Endothelial cell of hepatic sinusoid (primary cell): ENCODE measurements around the gene MAGI1.
"Not testable (repeated sequence)": the region's sequence is repeated elsewhere in the genome, so short reads cannot be mapped to it uniquely, and the experiment has no call there.

Experiments used
- in situ Hi-C: cut with HindIII; loops from 2 replicates; pipeline ENCODE4 v1.10.0; 2017; ENCODE audit warnings: low sequenced_read_pairs

Gene MAGI1

DNA sequence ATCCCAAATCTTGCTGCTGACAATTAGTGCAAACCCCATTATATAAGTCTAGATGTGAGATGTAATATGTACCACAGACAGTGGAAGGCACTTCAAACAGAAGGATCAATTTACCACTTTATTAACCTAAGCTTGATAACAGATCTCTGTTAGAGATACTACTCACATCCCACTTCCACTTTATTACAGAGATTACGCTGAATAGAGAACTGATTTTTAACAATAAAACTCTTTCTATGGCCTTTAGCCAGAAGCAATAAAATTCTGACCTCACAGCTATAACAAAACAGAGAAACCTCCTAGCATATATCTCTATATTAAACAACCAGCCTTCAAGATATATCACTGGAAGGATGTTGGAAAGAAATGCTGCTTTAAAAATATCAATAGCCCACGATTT lies 517.7 kb downstream of the MAGI1 start:
- in situ Hi-C loops: no loop called here

DNA sequence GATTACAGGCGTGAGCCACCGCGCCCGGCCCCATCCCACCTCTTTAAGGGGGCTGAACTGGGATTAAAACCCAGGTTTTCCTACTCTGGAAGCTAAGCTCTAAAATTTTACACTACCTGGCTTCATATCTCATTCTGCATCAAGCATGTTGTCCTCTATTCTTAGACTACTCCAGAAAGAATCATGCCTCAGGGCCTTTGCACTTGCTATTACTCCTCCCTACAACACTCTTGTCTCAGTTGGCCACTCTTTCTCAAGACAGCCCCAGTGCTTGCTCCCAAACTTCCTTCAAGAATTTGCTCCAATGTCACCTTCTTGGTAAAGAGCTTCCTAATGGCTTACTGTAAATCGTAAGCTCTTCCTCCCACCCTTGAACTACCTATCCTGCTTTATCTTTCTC lies 521.7 kb downstream of the MAGI1 start:
- in situ Hi-C loops: no loop called here

DNA sequence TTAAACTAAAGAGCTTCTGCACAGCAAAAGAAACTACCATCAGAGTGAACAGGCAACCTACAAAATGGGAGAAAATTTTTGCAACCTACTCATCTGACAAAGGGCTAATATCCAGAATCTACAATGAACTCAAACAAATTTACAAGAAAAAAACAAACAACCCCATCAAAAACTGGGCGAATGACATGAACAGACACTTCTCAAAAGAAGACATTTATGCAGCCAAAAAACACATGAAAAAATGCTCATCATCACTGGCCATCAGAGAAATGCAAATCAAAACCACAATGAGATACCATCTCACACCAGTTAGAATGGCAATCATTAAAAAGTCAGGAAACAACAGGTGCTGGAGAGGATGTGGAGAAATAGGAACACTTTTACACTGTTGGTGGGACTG lies 524.4 kb downstream of the MAGI1 start:
- in situ Hi-C loops: not testable (repeated sequence)

DNA sequence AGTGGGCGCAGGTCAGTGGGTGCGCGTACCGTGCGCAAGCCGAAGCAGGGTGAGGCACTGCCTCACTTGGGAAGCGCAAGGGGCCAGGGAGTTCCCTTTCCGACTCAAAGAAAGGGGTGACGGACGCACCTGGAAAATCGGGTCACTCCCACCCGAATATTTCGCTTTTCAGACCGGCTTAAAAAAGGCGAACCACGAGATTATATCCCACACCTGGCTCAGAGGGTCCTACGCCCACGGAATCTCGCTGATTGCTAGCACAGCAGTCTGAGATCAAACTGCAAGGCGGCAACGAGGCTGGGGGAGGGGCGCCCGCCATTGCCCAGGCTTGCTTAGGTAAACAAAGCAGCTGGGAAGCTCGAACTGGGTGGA lies 529.3 kb downstream of the MAGI1 start:
- in situ Hi-C loops: not testable (repeated sequence)

DNA sequence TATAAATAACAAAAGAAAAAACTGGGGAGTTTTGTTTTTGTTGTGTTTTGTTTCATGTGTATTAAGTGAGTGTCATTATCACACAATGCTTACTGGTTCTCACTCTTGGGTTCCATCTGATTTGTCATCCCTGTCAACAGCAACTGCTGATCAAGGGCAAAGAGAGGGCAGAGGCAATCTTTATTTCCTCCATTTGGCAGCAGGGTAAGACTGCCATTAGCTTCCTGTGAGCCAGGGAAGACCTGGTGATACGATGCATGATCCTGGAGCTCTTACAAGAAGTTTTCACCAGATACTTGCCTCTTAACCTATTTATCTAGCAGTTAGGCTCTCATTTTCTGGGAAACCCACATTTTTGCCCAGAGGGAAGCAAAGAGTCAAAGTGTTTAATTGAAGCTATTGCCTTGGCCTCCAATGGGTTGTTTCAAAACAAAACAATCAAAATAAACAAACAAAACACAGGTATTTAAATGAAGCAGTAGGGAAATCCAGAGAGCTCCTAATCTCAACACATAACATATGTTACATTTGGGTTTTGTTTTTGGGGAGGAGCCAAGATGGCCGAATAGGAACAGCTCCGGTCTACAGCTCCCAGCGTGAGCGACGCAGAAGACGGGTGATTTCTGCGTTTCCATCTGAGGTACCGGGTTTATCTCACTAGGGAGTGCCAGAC lies 529.8 kb downstream of the MAGI1 start:
- in situ Hi-C loops: no loop called here

DNA sequence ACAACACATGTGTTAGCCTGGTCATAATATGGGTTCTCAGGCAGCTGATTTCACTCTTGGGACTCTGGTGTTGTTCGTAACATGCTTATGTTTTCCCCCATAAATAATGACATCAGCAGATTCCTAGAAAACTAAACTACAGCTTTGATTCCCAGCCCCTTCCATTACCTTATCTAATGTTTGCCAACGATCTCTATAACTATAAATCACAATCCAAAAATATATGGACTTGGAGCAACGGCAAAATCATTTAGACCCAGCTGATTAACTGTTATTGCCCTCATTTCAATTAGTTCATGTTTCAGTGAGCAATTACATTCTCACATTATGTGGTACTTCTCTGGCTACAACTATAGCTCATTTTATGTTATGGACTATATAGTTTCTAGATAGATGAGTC lies 531.3 kb downstream of the MAGI1 start:
- in situ Hi-C loops: no loop called here

DNA sequence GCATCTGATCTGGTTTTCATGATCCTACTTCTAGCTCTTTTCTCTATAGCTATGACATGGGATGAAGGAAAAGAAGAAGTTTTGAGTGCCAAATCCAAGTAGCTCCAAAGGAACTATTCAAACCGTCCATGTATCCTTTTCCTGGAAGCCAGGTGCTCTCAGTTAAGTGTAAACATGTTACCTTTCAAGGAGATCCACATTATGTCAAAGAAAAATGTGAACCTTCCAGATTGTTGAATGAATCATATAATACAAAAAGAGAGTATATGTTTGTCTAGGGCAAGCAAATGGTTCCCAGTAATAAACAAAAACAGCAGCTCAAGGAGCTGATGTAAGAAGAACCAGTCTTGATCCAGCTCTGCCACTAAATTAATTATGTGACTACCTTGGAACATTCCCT lies 534.9 kb downstream of the MAGI1 start:
- in situ Hi-C loops: no loop called here

DNA sequence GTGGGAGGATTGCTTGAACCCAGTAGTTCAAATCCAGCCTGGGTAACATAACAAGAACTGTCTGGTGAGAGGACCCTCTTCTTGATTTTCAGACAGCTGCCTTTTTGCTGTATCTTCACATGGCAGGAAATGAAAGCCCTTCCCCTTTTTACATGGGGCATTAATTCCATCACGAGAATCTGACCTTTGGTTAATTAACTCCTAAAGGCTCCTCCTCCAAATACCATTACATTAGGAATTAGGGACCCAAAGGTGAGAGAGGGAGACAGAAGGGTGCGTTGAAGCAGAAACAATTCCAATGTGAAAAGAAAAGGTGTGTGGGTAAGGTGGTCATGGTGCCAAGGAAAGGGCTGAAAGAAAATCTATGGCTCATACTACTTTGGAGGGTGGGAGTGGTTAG lies 536.2 kb downstream of the MAGI1 start:
- in situ Hi-C loops: no loop called here

DNA sequence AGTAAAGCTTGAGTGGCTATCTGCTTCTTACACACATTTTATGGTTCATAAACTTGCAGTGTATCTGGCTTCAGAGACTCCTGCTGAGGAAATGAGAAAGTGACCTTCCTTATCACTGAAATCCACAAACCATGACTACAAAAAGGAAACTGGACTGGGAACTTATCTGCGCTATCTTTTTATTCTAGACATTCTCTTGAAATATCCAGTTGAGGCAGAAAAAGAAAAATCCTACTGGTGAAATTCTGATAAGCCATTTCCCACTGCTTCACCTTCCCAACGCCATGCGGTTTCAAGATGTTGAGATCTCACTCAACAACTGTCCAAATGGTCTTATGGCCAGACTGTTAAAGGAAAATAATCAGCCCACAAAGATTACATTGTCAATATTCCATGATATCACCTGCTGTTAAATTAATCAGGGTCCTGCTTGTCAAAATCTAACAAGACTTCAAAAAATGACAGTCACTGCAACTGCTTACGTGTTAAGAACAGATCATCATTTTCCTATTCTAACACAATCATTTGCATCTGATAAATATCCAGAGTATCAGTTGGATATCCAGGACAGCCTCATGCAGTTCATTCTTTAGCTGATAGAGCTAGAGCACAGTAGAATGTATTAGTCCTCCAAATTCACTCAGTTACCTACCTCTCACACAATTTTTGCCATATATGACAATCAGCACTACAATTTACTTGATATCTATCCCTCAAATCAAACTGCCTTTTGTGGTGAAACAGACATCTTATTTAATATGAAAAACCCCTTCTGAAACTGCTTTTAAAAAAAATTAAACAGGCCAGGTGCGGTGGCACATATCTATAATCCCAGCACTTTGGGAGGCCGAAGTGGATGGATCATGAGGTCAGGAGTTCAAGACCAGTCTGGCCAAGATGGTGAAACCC lies 538.1 kb downstream of the MAGI1 start:
- in situ Hi-C loops: no loop called here

DNA sequence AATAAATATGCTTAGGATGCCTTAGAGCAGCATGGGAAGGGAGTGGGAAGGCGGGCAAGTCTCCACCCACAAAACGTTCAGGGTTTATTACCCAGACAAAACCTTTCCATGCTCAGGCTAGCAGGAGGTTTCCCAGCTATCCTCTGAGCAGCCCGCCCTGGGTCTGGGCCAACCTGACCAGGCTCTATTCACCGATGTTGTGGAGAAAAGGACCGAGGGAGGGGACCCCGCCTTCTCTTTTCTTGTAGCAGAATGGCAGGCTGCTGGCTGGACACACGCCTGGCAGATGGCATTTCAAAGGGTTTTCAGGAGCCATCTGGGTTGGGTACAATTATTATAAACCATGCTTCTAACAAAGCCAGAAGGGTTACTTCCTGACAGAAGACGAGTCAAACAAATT lies 540.9 kb downstream of the MAGI1 start:
- in situ Hi-C loops: no loop called here

DNA sequence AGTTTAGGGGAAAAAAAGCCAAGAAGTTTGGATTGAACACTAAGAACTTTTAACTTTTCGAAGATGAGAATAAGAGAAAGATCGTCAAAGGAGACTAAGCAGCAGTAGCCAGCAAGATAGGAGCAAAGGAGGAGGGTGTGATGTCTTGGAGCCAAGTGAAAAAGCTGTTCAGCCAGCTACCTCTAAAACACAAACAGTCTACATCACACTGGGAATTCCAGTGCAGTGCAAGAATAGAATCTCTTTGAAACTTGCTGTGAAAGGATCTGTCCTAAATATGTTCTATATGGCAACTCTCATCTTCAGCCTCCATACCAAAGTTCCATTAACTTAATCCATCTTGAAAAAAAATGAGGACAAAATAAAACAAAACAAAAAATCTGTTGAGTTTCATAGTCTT lies 541.5 kb downstream of the MAGI1 start:
- in situ Hi-C loops: no loop called here

DNA sequence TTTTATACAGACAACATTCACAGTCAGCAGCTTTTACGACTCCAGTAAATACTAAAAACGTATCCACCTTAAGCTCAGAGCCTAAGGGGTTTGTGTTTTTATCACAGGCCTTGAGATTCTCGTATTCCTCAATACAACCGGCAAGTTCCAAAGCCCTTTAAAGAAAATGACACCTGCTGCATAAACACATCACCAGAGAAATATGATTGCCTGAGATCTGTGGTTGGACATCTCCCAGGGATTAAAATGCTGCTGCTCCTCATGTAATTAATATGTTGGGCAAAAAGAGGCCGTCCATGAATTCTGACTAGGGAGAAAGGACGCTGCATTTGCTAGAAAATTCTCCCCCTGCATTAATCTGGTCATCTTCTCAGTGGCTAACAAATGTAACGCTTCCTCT lies 544.8 kb downstream of the MAGI1 start:
- in situ Hi-C loops: no loop called here

DNA sequence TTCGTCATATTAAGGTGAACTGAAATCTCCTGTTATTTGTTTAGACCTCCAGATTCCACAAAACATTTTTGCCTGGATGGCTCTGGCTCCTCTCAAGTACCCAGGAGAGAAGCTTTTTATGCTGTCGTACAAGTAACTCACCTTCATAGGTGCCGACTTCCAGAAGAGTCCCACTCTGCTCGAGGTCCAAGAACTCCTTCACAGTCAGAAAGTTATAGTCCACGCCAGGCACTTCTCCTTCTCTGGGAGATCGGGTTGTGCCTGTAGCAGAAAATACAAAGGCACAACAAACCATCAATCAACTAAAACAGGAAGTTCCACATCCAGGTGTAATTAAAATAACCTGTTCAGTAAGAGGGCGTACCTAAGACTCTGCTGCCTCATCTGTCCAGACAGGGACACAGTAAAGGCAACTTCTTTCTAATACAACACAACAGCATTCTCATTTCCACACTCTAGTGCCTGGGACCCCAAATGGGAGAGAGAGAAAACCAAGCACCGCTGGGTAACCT lies 545.3 kb downstream of the MAGI1 start:
- in situ Hi-C loops: no loop called here

DNA sequence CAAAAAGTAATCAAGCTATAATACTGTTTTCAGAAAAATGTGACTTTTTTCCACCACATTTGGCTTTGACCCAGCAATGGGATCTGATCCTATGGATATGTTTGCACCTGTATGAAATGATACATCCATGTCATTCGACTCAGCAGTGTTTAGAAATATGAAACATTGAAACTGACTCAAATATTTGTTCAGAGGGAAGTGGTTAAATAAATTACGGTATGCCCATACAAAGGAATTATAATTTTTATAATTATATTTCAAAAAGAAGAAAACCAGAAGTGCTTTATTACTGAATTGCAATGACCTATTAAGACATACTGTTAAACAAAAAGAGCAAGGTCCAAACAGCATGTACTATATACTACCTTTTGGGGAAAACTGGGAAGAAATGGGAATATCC lies 546.5 kb downstream of the MAGI1 start:
- in situ Hi-C loops: no loop called here

DNA sequence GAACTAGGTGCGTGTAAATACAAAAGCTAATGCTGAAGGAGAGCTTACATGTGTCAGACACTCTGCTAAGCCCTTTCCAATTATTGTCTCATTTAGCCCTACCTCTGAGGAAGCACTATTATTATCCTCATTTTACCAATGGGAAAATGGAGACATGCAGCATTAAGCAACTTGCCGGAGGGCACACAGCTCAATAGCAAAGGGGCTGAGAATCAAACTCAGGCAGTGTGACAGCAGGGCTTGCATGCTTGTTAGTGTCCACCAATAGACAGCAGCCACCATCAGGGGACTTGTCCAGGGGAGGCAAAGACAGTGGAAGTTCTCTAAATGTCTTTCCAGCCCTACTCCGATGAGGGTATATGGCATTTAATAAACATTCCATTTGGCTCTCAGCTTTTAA lies 548.6 kb downstream of the MAGI1 start:
- in situ Hi-C loops: no loop called here

DNA sequence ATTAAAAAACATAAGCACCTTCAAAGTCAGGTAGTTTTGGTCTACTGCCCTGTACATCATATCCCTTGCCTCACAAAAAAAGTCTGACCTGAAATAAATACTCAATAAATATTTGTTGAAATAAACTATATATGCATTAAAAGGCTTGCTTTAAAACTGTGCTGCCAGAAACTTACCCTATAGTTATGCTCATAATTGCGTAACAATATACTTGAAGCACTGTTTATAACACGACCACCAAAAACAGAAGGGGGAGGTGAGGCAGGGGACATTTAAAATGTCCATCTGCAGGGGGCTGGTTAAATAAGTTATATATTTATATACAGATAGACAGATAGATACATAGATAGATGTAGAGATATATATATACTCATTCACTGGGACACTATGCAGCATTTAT lies 549.5 kb downstream of the MAGI1 start:
- in situ Hi-C loops: no loop called here

DNA sequence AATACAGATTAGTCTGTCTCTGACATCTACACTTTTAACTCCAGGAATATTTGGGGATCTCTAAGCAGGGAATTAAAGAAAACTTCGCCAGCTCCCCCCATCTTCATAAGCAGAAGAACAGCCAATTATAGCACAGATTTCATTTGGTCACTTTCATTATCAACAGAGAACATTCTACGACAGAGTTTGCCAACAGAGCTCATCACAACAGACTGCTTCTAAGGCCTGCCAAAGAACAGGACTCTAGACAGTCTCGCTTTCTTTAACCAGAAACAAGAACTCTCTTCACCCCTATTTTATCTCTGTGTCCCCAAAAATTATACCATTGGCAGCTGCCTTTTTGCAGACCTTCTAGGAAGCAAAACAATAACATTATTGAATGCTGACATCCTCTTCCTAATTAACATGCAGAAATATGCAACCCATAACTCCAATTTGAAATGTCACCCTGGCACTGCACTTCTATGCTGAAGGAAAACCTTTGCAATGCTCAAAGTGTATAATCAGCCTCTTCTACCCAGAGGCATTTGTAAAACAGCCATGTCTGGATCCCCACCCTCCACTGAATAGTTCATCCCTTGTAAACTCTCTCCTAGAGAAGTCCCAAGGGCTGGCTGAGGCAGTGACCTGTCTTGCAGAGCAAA lies 552.8 kb downstream of the MAGI1 start:
- in situ Hi-C loops: no loop called here

DNA sequence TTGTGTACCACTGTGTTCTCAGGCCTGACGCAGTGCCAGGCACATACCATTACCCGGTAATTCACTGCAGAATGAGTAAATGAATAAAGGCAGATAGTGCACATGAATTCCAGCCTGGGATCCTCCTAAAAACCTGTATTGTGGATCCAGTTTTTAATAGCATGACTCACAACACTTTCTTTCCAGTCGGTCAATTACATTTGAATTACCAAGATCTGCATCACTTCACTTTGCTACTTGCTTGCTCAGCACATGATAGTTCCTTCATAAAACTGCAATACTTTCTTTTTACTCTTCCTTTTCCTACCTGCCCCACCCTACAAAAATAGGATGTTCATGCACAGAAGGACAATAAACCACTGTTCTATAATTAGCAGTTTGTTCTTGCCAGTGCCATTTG lies 553.8 kb downstream of the MAGI1 start:
- in situ Hi-C loops: no loop called here

DNA sequence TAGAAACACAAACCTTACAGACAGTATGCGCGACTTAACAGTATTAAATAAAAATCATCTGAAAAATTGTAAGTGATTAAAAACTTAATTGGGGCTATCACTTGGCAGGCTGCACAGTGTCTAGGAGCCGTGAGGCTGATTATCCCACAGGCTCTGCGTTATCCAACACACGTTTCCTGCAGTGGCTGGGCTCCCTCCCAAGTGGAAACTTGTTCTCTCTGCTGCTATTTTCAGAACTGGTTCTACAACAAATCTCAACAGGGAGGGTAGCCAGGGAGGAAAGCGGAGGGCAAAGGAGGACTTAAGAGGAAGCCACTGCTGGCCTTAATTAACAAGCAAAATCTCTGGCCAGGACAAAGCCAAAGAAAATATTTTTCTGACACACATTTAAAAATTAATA lies 555.2 kb downstream of the MAGI1 start:
- in situ Hi-C loops: no loop called here

DNA sequence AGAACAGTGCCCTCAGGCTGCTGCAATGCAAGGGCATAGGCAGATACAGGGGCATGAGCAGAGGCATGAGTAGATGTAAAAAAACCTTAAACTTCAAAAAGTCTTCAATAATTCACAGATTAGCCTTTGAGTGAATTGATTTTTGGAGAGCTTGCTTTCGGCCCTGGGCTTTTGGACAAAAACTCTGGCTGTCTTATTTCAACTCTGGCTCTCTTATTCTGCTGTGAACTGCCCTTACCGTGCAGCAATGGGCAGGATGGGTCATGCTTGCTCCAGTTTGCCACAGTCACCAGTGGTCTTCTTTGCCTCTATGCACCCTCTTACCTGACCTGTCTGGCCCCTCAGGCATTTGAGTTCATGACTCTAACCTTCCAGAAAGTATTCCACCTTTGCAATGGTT lies 555.7 kb downstream of the MAGI1 start:
- in situ Hi-C loops: no loop called here

DNA sequence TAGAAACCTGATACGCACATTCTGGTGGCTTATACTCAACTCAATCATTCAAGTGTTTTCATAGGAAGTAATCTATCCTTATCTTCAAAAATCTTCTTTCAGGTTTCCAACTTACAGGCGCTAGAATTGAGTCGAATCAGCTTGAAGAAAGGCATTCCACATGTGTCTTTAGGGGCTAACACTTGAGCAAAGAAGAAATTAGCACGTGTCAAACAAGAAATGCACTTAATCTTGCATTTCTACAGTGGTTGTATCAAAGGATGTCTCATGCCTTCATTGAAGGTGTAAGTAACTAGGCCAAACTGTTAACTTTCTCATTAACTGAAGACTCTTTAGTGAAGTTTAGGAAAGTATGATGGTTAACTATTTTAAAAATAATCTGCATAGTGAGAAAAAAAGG lies 557.6 kb downstream of the MAGI1 start:
- in situ Hi-C loops: no loop called here

DNA sequence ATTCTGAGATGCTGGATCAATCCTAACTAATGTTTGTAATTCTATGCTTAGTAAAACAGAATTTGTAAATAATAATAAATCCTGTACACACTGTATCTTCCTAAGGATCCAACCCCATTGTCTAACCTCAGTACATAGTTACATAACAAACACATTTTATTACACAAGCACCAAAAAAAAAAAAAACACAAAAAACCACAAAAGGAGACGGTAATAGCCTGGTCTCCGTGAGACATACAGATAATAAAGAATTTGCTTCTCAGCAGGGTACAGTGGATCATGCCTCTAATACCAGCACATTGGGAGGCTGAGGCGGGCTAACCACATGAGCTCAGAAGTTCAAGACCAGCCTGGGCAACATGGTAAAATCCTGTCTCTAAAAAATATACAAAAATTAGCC lies 558.7 kb downstream of the MAGI1 start:
- in situ Hi-C loops: loop anchor here (5.0 kb wide), 1 partner anchor 38 kb away; no protein-coding TSS in a partner anchor
